Measurements from ENCODE around the gene SLC22A23.
"Not testable (repeated sequence)": the region's sequence is repeated elsewhere in the genome, so short reads cannot be mapped to it uniquely, and the experiment has no call there.

The SLC22A23 gene

GRCh38 chr6:3384241-3385143 is 72.4 kb downstream of the SLC22A23 start:
- DNase-seq, result no peak

GRCh38 chr6:3383525-3383924 is 73.3 kb downstream of the SLC22A23 start:
- DNase-seq, result no peak

GRCh38 chr6:3382326-3383279 is 74.2 kb downstream of the SLC22A23 start:
- no peak for DNase-seq

- no peak for DNase-seq
These were observed 75.5 kb downstream of the SLC22A23 start for GRCh38 chr6:3381233-3381921.

GRCh38 chr6:3380344-3381232 is 76.3 kb downstream of the SLC22A23 start:
- no peak for DNase-seq

- no peak for DNase-seq
These were observed 77.3 kb downstream of the SLC22A23 start for GRCh38 chr6:3379482-3380060.

GRCh38 chr6:3378808-3379207 is 78.0 kb downstream of the SLC22A23 start:
- not testable (repeated sequence) for DNase-seq

GRCh38 chr6:3378398-3378782 is 78.5 kb downstream of the SLC22A23 start:
- not testable (repeated sequence) for DNase-seq

GRCh38 chr6:3377536-3378397 is 79.1 kb downstream of the SLC22A23 start:
- no peak for DNase-seq

GRCh38 chr6:3376893-3377535 is 79.8 kb downstream of the SLC22A23 start:
- DNase-seq, result no peak

- DNase-seq, result no peak
These were observed 80.8 kb downstream of the SLC22A23 start for GRCh38 chr6:3376064-3376463.

GRCh38 chr6:3373597-3374203 is 83.2 kb downstream of the SLC22A23 start:
- DNase-seq, result no peak

- no peak for DNase-seq
These were observed 83.8 kb downstream of the SLC22A23 start for GRCh38 chr6:3372912-3373554.

- no peak for DNase-seq
These were observed 84.5 kb downstream of the SLC22A23 start for GRCh38 chr6:3372184-3372846.

GRCh38 chr6:3371222-3371949 is 85.5 kb downstream of the SLC22A23 start:
- DNase-seq, result no peak

GRCh38 chr6:3370361-3371221 is 86.3 kb downstream of the SLC22A23 start:
- no peak for DNase-seq

- DNase-seq, result no peak
These were observed 86.9 kb downstream of the SLC22A23 start for GRCh38 chr6:3369985-3370360.

Data from activated CD4-positive, CD25-positive, alpha-beta regulatory T cell treated with anti-CD3 and anti-CD28 coated beads, Interleukin-2, amount 50 U/mL, for 72 hours (primary cell).